Cardiac septum (tissue), 1 donor: ENCODE data around the gene GPD1. TPM values are rescaled to one million over a fixed set of nuclear protein-coding genes. Genes with fewer than 3 reads are reported as not detected.
A peak's percentile ranks its signal among the peaks of the same experiment; 100 is the strongest.

ENCODE experiments used
- DNase-seq: peaks from one replicate; pipeline ENCODE4 v3.0.0-alpha.2; 2020; ENCODE audit warnings: low spot score
- intact Hi-C: fragments of 100-400 bp; cut with DNase I; formaldehyde crosslinking; loops from one replicate; pipeline ENCODE4 v1.14.0; 2022
- long read RNA-seq: library from polyadenylated mRNA; unstranded; transcript quantifications from one replicate; pipeline ENCODE4 v2.0.0, GENCODE V29; 2021
- total RNA-seq: library from RNA; stranded (reverse); fragmentation: NEBNext Ultra II Directional; extraction: Animal tissue kit (Norgen Biotek cat#: 25700); gene quantifications from one replicate; pipeline ENCODE4 v1.2.1, GENCODE V29; 2021
- donor health status: DM: no; HTN: no; CAD: no.

Gene GPD1
- total RNA-seq, result 5.1 TPM
- long read RNA-seq, transcript GPD1-201 (8 exons, 3,082 nt), result major isoform, 7 of 14 reads
- long read RNA-seq, partial matches to known transcripts, result 1 of 14 reads
- long read RNA-seq, other reads (novel, unspliced or antisense), result 6 of 14 reads

DNA sequence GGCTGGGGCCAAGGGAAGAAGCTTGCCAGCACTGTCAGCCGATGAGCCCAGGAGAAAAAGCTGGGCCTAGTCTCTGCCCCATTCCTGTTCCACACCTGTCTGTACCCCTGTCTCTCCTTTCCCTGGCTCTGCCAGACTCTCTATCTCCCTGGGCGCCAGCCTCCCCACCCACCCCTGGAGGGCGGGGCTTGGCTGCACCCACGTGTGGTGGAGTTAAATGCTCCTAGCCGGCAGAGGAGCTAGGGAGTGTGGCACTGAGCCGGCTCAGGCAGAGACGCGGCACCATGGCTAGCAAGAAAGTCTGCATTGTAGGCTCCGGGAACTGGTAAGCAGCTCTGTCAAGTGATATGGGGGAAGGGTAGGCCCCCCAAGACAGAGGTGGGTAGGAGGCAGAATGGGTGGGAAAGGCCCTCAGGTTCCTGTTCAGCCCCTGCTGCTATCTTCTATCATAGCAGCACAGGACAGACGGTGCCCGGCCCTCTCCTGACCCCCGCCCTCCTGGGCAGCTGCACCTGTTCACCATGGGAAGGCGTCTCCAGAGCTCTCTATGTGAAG, at the start of gene GPD1:
TSS of gene GPD1 (plus strand) at position 242 of the 555 bp plus-strand sequence. CDS start at position 285, 43 bp downstream.
- DNase-seq, result peak; percentile 83
- intact Hi-C loops, result no loop called here

DNA sequence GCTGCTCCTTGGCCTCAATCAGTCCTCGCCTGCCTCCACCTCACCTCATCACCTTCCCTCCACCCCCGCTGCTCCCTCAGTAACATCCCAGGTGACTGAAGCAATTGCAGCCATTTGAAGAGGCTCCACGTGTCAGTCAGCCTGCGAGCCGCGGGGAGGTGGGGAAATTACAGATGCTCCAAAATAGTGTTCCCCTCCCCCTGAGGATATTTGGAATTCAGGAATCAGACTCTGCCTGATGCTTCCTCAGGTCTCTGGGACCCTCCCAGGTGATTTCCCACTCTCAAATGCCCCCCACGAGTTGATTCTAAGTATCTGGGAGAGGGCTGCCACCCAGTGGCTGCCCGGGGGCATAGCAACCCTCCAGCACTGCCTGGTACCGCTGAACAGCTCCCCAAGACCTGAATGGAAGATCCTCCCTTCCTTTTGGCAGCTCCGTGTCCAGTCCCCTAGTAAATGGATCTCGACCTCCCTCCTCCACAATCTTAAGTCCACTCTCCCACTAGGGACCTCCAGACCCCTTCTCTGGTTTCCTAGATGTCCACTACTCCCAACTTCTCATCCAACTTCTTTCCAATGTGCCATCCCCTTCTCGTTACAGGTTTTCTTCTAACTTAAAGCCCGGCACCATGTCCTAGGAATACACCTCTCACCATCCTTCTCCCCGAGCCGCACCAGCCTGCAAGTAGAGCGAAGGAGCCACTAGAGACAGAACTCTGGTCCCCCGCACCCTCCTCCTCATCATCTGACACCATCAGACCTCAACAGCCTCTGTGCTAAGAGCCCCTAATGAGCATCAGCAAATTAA, 47.8 kb upstream of the GPD1 start:
- intact Hi-C loops, result loop anchor here (1.0 to 5.0 kb wide), 4 partner anchors 17 to 279 kb away; no protein-coding TSS in a partner anchor
- no peak for DNase-seq

DNA sequence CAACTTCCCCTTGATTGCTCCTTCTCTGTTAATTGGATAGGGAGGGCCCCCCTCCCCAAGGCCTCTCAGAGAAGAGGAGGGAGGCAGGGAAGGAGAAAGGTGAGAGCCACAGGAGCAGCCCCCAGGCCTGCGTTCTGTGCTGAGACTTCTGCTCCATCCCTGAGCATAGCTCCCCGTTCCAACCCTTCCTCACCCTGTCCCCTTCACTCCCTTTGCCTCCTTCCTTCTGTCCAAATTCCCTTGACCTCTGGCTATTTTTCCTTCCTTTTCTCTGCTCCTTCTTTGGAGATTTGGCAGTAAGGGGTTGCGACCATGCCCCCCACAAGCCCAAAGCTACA, 47.2 kb upstream of the GPD1 start:
- no peak for DNase-seq

DNA sequence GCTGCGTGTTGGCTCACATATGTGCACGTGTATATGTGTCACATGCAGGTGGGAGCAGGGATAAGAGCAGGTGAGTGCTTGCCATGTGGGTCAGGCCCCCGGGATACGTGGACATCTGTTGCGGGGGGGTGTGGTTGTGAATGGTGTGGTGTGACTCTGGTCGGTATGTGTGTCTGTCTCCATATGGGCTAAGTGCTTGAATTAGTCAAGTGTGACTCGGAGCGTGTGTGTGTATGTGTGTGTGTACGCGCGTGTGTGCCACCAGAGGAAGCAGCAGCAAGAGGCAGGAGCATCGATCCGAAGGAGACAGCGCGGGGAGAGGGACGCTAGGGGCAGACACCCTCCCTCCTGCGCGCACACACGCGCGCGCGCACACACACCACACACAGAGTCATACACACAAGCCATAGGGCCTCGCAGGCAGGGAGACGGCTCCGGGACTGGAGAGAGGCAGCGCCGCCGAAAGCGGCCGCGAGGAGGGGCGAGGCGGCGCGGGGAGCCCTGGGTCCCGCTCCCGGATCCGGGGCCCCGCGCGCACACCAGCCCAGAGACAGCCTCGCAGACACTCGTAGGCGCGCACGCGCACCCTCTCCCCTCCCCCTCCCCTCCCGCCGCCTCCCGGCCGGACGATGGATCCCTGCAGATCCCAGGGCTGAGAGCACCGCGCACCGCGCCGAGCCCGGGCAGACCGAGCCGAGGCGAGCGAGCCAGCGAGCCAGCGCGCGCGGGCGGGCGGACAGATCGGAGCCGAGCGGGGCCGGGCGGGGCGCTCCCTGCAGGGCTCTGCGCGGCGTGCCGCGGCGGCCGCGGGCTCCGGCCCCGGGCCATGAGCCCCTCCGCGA, 46.6 kb upstream of the GPD1 start, which contains the start of gene ASIC1:
TSS of gene ASIC1 (plus strand) at position 597 of the 842 bp plus-strand sequence. CDS start 1,171 bp downstream, outside the sequence.
- intact Hi-C loops, result loop anchor here (1.0 to 5.0 kb wide), 4 partner anchors 18 to 280 kb away; no protein-coding TSS in a partner anchor
- DNase-seq, result no peak

More for the DNA sequence above, 47.2 kb upstream of the GPD1 start:
- intact Hi-C loops, result loop anchor here (1.0 to 5.0 kb wide), 4 partner anchors 17 to 279 kb away; no protein-coding TSS in a partner anchor

DNA sequence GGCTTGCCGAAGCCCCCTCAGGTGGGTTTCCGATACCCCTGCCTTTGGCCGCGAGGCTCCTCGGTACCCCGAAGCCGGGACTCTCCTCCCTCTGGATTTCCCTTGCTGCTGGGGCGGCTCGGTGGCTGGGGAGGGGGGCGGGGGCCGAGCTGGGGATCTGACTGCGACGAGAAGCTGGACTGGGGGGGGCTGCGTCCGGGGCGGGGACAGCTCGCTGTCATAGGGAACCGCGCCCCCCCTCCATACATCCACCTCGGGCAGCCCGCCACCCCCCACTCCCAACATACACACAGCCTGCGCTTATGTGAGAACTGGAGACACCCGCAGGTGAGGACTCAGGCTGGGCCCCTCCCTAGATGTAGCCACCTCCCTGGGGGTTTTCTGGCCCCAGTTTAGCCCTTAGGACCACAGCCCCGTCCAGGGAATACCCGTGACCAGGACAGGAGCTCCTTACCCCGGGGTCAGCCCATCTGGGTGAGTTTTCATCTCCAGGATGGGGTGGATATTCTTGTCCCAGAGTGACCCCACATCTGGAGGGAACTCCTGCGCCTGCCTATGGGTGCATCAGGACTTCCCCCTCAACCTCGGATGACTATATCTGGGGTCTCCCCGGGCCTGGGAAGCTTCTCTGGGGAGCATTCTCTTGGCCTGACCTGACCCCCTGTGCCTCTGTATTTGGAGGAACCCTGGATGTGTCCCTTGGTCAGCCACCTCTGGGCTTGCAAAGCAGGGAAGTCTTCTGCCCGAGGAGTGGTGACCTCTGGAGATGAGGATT, 45.7 kb upstream of the GPD1 start:
- no peak for DNase-seq
- intact Hi-C loops, result loop anchor here (2.0 to 5.0 kb wide), 3 partner anchors 91 to 281 kb away; no protein-coding TSS in a partner anchor

DNA sequence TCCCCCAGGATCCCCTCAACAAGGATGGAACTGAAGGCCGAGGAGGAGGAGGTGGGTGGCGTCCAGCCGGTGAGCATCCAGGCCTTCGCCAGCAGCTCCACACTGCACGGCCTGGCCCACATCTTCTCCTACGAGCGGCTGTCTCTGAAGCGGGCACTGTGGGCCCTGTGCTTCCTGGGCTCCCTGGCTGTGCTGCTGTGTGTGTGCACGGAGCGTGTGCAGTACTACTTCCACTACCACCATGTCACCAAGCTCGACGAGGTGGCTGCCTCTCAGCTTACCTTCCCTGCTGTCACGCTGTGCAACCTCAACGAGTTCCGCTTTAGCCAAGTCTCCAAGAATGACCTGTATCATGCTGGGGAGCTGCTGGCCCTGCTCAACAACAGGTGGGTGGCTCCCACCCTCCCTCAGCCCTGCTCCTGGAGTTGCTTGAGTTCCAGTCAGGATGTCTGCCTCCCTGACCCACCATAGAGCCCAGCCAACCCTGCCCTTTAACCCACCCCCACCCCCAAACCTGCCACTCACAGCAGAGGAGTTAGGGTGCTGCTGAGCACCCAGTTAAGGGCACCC, 45.0 kb upstream of the GPD1 start:
- no peak for DNase-seq
- intact Hi-C loops, result loop anchor here (5.0 kb wide), 2 partner anchors 192 to 282 kb away; no protein-coding TSS in a partner anchor

DNA sequence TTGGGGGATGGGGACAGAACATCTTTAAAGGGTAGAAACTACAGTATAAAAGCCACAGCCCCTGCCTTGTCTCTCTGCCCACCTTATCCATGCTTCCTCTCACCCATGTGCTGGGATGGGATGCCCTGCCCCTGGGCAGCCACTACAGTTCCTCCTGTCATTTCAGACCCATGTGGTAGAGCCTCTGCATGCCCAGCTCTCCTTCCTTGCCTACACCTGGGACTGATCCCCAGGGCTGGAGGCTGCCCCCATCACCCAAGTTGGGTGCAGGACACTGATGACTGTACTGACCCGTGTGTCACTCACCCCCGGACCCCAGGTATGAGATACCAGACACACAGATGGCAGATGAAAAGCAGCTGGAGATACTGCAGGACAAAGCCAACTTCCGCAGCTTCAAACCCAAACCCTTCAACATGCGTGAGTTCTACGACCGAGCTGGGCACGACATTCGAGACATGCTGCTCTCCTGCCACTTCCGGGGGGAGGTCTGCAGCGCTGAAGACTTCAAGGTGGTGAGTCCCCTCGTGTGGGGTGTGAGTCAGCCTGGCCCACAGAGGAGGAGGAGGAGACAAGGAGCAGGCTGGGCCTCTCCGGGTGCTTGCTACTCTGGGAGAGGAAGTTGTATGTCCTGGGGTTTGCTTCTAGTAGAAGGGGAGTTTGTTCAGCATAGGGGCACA, 44.2 kb upstream of the GPD1 start:
- intact Hi-C loops, result loop anchor here (5.0 kb wide), 2 partner anchors 192 to 282 kb away; no protein-coding TSS in a partner anchor
- DNase-seq, result no peak

DNA sequence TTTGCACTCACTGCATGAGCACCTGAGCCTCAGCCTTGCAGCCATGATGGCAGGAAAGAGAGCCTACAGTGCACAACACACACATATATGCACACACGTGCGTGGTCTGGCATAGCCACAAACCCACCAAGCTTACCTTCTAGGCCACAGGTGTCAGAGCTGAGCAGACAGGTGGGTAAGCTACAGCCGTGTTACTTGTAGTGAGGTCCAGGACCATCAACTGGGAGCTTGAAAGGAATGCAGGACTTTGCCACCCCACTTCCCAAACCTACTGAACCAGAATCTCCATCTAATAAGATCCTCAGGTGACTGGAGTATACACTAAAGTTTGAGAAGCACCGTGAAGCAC, 43.7 kb upstream of the GPD1 start:
- intact Hi-C loops, result no loop called here
- no peak for DNase-seq

DNA sequence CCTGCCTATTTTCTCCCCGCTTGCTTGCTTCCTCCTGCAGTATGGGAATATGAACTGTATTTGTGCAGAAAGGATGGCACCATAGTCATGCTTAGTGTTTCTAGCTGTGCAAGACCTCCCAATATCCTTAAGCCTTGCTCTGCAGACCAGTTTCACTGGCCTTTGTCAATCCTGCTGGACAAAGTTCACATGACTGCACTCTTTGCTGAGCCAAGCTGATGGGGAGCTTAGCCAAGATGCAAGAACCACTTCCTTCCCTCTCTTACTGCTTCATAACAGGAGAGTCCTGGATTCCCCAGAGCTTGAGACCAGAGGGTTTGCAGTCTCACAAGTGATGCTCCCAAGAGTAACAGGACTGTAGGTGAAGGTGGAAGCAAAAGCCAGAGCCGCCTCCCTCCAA, 42.6 kb upstream of the GPD1 start:
- DNase-seq, result no peak
- intact Hi-C loops, result no loop called here

DNA sequence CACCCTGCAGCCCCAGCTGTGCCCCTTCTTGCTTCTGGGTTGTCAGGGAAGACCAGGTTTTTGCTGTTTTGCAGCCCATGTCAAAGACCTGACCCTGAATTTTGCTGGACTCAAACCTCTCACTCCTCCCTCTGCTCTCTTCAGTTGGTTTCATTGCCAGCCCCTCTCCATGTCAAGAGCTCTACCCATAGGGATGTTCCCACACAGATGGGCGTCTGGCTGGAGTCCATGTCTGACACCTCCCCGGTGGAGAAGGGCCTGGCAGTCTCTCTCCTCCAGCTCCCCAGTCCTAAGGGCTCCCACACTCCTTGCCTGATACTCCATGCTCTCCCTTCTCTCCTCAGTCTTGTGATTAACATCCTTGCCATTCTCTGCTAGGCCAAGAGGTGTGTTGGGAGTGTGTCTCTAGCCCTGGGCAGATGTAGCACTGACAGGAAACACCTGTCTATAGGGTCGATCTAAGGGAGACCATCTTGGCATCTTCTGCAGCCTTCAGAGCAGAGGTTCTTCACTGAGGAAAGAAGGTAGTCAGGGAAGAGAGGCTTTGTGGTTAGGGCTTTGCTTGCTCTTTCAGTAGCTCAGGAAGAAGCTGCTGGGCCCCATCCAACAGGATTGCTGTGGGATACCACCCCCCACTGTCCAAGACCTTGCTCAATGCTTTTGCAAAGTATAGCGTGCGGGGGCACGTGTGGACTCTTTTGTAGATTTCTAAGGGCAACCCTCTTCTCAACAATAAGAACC, 41.7 kb upstream of the GPD1 start:
- intact Hi-C loops, result no loop called here
- DNase-seq, result peak; percentile 54

DNA sequence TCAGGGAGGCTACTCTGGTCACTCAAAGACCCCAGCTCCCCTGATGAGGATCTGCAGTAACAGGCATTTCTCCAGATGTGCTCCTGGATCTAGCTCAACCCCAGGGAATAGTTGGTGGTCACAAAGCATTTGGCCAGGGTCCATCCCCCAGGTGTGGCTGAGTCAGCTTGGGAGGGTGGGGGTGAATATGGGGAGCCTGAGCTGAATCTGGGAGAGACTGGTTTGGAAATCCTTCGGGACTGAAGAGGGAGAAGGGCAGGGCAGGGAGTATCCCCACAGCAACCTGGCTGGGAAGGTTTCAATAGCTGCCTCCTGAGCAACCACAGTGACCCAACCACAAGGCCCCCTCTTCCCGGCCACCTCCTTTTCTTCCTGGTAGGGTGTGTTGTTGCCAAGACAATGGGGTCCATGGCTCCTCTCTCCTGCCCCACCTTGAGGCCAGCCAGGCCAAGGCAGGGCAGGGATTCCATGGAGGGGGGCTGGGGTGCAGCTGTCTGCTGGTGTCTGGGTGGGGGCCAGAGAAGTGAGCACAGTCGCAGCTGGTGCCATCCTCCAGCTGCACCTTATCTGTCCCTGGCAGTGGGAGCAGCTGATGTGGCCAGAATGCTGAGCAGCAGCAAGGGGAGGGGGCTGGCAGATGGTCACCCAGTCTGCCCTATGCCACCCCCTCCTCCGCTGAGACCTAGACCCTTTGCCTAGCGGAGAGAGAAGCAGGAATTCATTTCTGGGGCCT, 40.9 kb upstream of the GPD1 start:
- no peak for DNase-seq
- intact Hi-C loops, result no loop called here

DNA sequence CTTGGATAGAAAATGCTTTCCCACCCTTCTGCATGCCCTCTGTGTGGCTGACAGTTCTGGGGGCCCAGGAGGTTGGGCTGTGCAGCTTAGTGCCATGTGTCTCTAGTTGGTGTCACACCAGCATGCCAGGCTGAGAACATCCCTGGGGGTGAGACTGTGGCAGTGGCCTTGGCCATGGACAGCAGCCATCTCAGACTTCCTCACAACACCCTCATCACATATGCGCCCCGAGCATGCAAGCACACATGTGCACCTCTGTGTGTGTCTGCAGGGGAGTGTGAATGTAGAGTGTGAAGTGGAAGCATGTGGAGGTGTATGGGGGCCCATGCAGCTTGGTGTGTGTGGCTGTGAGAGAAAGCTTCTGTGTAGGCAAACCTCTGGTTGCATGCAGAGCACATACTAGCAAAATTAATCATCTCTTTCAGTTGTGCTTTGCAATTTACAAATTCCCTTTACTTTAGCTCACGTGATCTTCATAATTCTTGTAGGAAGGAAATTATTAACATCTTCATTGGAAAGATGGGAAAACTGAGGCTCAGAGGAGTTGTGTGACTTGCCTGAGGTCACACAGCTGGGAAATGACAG, 38.0 kb upstream of the GPD1 start:
- intact Hi-C loops, result no loop called here

DNA sequence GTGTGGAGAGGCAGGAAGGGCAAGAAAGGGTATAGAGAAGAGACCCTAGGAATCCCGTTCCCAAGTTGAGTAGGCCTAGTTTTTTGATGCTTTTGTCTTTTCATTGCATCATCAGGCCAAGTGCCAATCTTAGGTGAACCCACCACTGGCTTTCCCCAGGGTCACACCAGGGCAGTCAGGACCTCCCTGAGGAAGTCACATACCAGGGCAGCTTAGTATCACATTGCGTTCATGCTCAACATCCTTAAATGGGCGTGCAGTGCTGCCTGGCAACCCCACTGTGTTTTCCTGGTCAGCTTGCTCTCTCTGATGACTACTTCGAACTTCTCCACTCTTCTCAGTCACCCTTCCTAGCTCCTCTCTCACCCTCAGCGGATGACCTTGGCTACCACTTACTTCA, 37.4 kb upstream of the GPD1 start:
- no peak for DNase-seq
- intact Hi-C loops, result no loop called here

More for the DNA sequence above, 38.0 kb upstream of the GPD1 start:
- DNase-seq, result no peak

DNA sequence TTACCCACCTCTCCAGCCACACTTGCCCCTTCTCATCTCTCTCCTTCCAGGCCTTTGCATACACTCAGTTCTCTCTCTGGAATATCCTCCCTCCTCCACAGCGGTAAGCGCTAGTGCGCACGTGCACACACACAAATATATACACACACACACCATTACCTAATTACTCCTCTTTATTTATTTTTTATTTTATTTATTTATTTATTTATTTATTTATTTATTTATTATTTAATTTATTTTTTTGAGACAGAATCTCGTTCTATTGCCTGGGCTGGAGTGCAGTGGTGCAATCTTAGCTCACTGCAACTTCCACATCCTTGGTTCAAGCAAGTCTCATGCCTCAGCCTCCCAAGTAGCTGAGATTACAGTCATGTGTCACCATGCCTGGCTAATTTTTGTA, 34.7 kb upstream of the GPD1 start:
- intact Hi-C loops, result no loop called here
- DNase-seq, result no peak

DNA sequence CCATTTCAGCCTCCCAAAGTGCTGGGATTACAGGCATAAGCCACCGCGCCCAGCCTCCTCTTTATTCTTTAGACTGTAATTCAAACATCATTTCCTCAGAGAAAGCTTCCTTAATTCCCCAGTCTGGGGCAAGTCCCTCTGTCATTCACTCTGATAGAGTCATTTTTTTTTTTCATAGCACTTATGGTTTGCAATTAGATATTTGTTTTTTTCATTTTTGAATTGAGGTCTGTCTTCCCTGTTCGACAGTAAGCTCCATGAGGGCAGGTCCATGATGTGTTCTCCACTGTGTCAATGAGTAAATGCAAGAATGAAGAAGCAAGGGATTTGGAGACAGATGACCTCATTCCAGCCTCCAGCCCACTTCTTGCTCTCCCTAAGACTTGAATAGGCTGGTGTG, 34.3 kb upstream of the GPD1 start:
- intact Hi-C loops, result no loop called here
- DNase-seq, result no peak

DNA sequence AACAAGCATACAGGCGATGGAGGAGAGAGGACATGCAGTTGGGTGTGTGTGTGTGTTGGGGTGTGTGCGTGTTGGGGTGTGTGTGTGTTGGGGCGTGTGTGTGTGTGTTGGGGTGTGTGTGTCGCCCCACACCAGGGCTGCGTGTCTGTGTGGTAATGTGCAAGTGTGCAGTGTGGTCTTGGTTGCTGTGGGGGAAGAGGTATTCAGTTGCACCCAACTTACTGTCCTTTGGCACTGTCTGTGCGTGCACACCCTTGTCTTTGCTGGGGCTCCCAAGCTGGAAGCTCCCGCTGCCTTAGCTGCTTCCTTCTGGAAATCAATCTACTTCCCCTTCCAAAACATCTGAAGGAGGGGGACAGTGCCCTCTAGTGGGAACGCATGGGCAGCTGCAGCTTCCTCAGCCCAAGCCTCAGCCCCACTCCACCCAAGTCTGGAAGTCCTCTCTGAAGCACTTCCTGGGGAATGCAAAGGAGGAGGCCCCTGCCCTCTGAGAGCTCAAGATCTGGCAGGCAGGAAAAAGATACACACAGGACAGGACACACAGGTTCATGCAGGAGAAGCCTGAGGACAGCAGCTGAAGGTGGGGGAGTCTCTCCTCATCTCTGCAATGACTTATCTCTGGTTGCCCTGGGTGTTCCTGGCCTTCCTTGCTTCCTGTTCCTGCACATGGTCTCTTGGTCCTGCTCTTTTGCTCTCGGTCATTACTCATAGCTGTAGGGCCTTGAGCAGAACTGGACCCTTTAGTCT, 33.3 kb upstream of the GPD1 start:
- intact Hi-C loops, result loop anchor here (2.0 kb wide), 1 partner anchor 104 kb away; no protein-coding TSS in a partner anchor
- DNase-seq, result peak; percentile 90
